GM12874 (cell line): ENCODE data around the gene UTF1.

Source experiments
- CTCF ChIP-seq: IDR thresholded peaks from 2 replicates; pipeline ENCODE4 v1.5.1; 2011; ENCODE audit warnings: low read depth, mild to moderate bottlenecking, control low read depth, low read length, moderate library complexity; ENCODE audit not compliant: insufficient read depth

Gene UTF1

GRCh38 chr10:133249094-133249780, 19.2 kb downstream of the UTF1 start:
- TF ChIP-seq CTCF = 0 out of 2 replicates have a peak, but pooled peaks have one; percentile 15

- TF ChIP-seq CTCF = no peak
These were observed 20.1 kb downstream of the UTF1 start for GRCh38 chr10:133249975-133250754.

- no peak for TF ChIP-seq CTCF
These were observed 21.6 kb downstream of the UTF1 start for GRCh38 chr10:133251388-133252222.

- TF ChIP-seq CTCF = no peak
These were observed 22.2 kb downstream of the UTF1 start for GRCh38 chr10:133252223-133252552.

- no peak for TF ChIP-seq CTCF
These were observed 23.4 kb downstream of the UTF1 start for GRCh38 chr10:133253361-133253955.

- no peak for TF ChIP-seq CTCF
These were observed 24.6 kb downstream of the UTF1 start for GRCh38 chr10:133254421-133255120.
